ENCODE results near the gene PCNA.
"Not testable (repeated sequence)": the region's sequence is repeated elsewhere in the genome, so short reads cannot be mapped to it uniquely, and the experiment has no call there.

PCNA gene

DNA sequence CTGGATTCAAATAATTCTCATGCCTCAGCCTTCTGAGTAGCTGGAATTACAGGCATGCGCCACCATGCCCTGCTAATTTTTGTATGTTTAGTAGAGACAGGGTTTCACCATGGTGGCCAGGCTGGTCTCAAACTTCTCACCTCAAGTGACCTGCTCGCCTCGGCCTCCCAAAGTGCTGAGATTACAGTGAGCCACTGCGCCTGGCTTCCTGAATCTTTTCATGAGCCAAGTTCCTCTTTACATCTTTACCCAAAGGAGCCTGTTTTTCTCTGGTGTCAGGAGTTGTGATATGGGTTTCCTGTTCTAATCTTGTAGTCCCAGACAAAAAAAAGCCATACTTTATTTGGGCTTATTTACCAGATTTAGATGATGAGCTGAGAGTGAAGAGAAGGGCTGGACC, 34.4 kb downstream of the PCNA start:
- H3K4me3 ChIP-seq (ENCODE audit: low read depth, low read length), result no peak overlapping the region
- TF ChIP-seq, protein P1, sequence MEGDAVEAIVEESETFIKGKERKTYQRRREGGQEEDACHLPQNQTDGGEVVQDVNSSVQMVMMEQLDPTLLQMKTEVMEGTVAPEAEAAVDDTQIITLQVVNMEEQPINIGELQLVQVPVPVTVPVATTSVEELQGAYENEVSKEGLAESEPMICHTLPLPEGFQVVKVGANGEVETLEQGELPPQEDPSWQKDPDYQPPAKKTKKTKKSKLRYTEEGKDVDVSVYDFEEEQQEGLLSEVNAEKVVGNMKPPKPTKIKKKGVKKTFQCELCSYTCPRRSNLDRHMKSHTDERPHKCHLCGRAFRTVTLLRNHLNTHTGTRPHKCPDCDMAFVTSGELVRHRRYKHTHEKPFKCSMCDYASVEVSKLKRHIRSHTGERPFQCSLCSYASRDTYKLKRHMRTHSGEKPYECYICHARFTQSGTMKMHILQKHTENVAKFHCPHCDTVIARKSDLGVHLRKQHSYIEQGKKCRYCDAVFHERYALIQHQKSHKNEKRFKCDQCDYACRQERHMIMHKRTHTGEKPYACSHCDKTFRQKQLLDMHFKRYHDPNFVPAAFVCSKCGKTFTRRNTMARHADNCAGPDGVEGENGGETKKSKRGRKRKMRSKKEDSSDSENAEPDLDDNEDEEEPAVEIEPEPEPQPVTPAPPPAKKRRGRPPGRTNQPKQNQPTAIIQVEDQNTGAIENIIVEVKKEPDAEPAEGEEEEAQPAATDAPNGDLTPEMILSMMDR (IDR thresholded peaks at IDR 0.05; ENCODE audit: borderline replicate concordance, insufficient read depth, low read depth, low read length), result no peak

DNA sequence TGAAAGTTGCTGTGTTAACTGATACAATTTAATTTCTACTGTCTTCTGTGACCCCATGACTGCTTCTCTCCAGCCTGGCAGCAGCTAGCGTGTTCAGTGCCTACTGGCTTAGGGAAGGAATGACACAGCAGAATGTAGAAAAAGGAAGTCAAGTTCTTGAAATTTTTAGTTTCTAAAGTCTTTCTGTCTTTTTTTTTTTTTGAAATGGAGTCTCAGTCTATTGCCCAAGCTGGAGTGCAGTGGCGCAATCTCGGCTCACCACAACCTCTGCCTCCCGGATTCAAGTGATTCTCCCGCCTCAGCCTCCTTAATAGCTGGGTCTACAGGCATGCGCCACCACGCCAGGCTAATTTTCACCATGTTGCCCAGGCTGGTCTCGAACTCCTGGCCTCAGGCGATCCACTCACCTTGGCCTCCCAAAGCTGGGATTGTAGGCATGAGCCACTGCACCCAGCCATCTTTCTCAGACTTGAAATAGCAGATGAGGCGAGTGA, 39.3 kb downstream of the PCNA start:
- H3K4me3 ChIP-seq (ENCODE audit: low read depth, low read length), result no peak overlapping the region

DNA sequence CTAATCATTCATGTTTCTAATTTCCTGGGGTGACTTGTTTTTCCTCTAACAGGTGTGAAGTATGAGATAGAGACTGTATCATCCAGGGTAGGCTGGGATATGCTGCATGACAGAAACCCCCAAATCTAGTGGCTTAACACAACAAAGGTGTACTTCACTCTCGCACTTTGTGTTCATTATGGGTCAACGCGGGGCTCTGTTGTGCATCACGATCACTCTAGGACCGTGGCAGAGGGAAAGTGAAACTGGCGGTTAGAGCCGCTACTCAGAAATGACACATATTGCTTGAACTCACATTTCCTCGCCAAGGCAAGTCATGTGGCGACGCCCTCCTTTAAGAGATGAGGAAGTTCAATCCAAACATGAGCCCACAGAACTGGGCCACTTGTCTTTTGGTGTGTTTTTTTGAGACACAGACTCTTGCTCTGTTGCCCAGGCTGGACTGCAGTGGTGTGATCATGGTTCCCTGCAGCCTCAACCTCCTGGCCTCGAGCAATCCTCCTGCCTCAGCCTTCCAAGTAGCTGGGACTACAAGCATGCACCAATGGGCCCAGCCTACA, 41.3 kb downstream of the PCNA start:
- no peak overlapping the region for H3K4me3 ChIP-seq (ENCODE audit: low read depth, low read length)
- TF ChIP-seq, protein P1 (IDR thresholded peaks at IDR 0.05; ENCODE audit: borderline replicate concordance, insufficient read depth, low read depth, low read length), result no peak

More for the DNA sequence above, 39.3 kb downstream of the PCNA start:
- TF ChIP-seq, protein P1 (IDR thresholded peaks at IDR 0.05; ENCODE audit: borderline replicate concordance, insufficient read depth, low read depth, low read length), result no peak

DNA sequence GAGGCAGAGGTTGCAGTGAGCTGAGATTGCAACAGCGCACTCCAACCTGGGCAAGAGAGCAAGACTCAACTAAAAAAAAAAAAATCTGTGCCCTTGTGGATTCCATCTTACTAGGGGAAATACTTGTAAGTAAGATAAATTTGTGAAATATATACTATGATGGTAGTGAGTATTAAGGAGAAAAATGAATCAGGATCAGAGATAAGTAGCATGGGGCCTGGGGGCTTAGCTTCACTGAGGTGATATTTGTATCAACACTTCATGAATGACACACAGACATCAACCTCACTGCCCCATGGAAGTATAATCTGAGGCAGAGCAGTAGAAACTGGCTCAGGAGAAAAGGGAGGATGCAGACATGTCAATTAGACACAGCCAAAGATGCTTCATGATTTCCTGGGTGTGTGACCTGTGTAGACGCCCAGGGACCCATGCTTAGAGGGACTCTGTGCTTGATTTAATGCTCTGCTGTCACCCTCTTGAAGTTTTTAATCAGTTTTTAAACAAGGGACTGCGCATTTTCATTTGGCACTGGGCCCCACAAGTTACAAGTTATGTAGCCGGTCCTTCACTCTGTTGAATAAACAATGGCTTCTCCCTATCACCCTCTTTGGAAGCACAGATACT, 41.9 kb downstream of the PCNA start:
- no peak overlapping the region for H3K4me3 ChIP-seq (ENCODE audit: low read depth, low read length)
- TF ChIP-seq, protein P1 (IDR thresholded peaks at IDR 0.05; ENCODE audit: borderline replicate concordance, insufficient read depth, low read depth, low read length), result no peak

DNA sequence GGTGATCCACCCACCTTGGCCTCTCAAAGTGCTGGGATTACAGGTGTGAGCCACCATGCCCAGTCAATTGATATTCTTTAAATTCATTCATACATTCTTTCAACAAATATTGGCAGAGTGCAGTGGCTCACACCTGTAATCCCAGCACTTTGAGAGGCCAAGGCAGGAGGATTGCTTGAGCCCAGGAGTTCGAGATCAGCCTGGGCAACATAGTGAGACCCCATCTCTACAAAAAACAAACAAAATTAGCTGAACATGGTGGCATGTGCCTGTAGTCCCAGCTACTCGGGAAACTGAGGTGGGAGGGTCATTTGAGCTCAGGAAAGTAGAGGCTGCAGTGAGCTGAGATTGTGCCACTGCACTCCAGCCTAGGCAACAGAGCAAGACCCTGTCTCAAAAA, 42.8 kb downstream of the PCNA start:
- not testable (repeated sequence) for H3K4me3 ChIP-seq (ENCODE audit: low read depth, low read length)

DNA sequence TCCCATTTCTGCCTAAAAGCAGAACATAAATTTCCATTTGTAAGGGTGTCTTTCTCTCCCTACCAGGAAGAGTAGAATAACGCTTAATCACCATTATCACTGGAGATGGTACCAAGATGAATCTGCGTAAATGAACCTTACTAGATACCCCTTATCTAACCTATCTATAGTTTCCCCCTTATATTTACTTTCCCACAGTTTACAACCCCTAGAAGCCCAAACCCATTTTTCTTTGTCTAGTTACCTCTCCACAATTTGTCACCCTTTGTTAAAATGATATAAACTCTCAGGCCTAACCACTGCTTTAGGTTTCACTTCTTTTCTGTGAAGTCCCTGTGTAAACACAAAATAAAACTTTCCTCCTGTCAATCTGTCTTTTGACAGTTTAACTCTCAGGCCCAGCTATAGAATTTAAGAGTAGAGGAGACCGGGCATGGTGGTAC, 45.5 kb downstream of the PCNA start:
- no peak overlapping the region for H3K4me3 ChIP-seq (ENCODE audit: low read depth, low read length)
- TF ChIP-seq, protein P1 (IDR thresholded peaks at IDR 0.05; ENCODE audit: borderline replicate concordance, insufficient read depth, low read depth, low read length), result no peak

DNA sequence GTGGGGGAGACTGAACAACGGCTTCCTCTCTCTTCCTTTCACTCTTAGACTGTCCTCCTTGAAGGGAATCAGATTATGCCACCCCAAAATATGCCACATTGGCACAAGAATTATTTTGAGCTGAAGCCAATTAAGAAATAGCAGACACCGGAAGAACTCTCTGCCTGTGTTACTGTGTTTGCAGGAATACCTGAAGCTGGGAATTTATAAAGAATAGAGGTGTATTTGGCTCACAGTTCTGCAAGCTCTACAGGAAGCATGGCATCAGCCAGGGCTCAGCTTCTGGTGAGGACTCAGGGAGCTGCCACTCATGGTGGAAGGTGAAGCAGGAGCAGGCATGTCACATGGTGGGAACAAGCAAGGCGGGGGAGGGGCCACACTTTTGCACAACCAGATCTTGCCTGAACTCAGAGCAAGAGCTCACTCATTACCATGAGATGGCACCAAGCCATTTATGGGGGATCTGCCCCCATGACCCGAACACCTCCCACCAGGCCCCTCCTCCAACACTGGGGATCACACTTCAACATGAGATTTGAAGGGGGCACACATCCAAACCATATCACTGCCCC, 46.0 kb downstream of the PCNA start:
- TF ChIP-seq, protein P1 (IDR thresholded peaks at IDR 0.05; ENCODE audit: borderline replicate concordance, insufficient read depth, low read depth, low read length), result no peak
- H3K4me3 ChIP-seq (ENCODE audit: low read depth, low read length), result no peak overlapping the region

Data from GM12875 (cell line).